PC-3 (cell line): ENCODE measurements around the gene PEA15. TPM values are rescaled to one million over a fixed set of nuclear protein-coding genes. Genes with fewer than 3 reads are reported as not detected.

Source experiments
- ATAC-seq: fragments of 200-7000 bp; cut with Tn5 transposase; 2 replicates; pipeline ENCODE4 v1.9.1; 2020; ENCODE audit warnings: mild to moderate bottlenecking, moderate library complexity
- BruUV-seq: library from RNA; stranded (reverse); fragments of 400-500 nt; replicated peaks from 2 replicates; lab custom pipeline; 2021; lab: Mats Ljungman, UMichigan
- CTCF ChIA-PET: fragments of 300-600 bp; sonication (Branson Sonifier 250); formaldehyde crosslinking; loops from one replicate; lab custom pipeline; 2022; ENCODE audit warnings: antibody characterized with exemption; lab: Charles Lee
- POLR2A ChIA-PET: fragments of 300-600 bp; sonication (Branson Sonifier 250); formaldehyde crosslinking; loops from one replicate; lab custom pipeline; 2022; ENCODE audit warnings: antibody characterized with exemption; ENCODE audit not compliant: unreplicated experiment; lab: Charles Lee
- DNase-seq: peaks from one replicate; pipeline ENCODE4 v3.0.0-alpha.2; 2015
- H2AFZ ChIP-seq: fragments of 300-600 bp; sonication (generic); 2 replicates; pipeline ENCODE4 v1.6.0; 2016; ENCODE audit warnings: antibody characterized with exemption, low read length
- H3F3A ChIP-seq: fragments of 300-600 bp; sonication (generic); one replicate; pipeline ENCODE4 v1.6.0; 2017; ENCODE audit warnings: antibody characterized with exemption, low read length, control low read depth, mild to moderate bottlenecking; ENCODE audit not compliant: unreplicated experiment
- H3K27ac ChIP-seq: fragments of 300-600 bp; sonication (generic); 2 replicates; pipeline ENCODE4 v1.5.1; 2016; ENCODE audit warnings: mild to moderate bottlenecking, low read length
- H3K27me3 ChIP-seq: fragments of 300-600 bp; sonication (generic); 2 replicates; pipeline ENCODE4 v1.6.1; 2016; ENCODE audit warnings: low read length, mixed read lengths
- H3K36me3 ChIP-seq: fragments of 300-600 bp; sonication (generic); 2 replicates; pipeline ENCODE4 v1.6.1; 2016; ENCODE audit warnings: low read depth, mixed run types, low read length, mixed read lengths
- H3K4me1 ChIP-seq: fragments of 300-600 bp; sonication (generic); 2 replicates; pipeline ENCODE4 v1.5.1; 2016; ENCODE audit warnings: low read length; ENCODE audit not compliant: insufficient read depth
- H3K4me2 ChIP-seq: fragments of 300-600 bp; sonication (generic); 2 replicates; pipeline ENCODE4 v1.6.0; 2016; ENCODE audit warnings: low read length
- H3K4me3 ChIP-seq: fragments of 300-600 bp; sonication (generic); 2 replicates; pipeline ENCODE4 v1.5.1; 2016; ENCODE audit warnings: mild to moderate bottlenecking, low read length, mixed read lengths
- H3K79me2 ChIP-seq: fragments of 300-600 bp; sonication (generic); 2 replicates; pipeline ENCODE4 v1.6.1; 2017; ENCODE audit warnings: low read length, mixed read lengths
- H3K9ac ChIP-seq: fragments of 300-600 bp; sonication (generic); 2 replicates; pipeline ENCODE4 v1.6.0; 2016; ENCODE audit warnings: mild to moderate bottlenecking, low read length
- H3K9me2 ChIP-seq: fragments of 300-600 bp; sonication (generic); replicated peaks from 2 replicates; pipeline ENCODE4 v1.6.1; 2016; ENCODE audit warnings: mixed run types, low read length, mixed read lengths
- H3K9me3 ChIP-seq: fragments of 300-600 bp; sonication (generic); 2 replicates; pipeline ENCODE4 v1.6.1; 2016; ENCODE audit warnings: low read length, mixed read lengths
- H4K20me1 ChIP-seq: fragments of 300-600 bp; sonication (generic); 2 replicates; pipeline ENCODE4 v1.6.1; 2016; ENCODE audit warnings: low read length, mixed read lengths
- CTCF ChIP-seq: fragments of 300-600 bp; sonication (generic); conservative IDR thresholded peaks from 2 replicates; pipeline ENCODE4 v1.5.1; 2017; ENCODE audit warnings: antibody characterized with exemption, low read depth, mild to moderate bottlenecking, low read length
- EZH2 ChIP-seq: fragments of 300-600 bp; sonication (generic); IDR thresholded peaks from one replicate; pipeline ENCODE4 v1.6.1; 2017; ENCODE audit warnings: antibody characterized with exemption, mild to moderate bottlenecking, low read length; ENCODE audit not compliant: unreplicated experiment
- EZH2phosphoT487 ChIP-seq: fragments of 300-600 bp; sonication (generic); IDR thresholded peaks from 2 replicates; pipeline ENCODE4 v1.6.1; 2018; ENCODE audit warnings: mild to moderate bottlenecking, antibody characterized with exemption, low read length, borderline replicate concordance
- intact Hi-C: fragments of 100-400 bp; cut with micrococcal nuclease; formaldehyde crosslinking; loops from 2 replicates; pipeline ENCODE4 v1.9.0; 2023
- total RNA-seq: library from RNA; depleted of rRNA; stranded (reverse); fragments of >200 nt; gene quantifications from 2 replicates; pipeline ENCODE4 v1.2.3, GENCODE V29; 2014

Gene PEA15
- total RNA-seq, 1 experiment from 2014 or later: 90.3 TPM

GRCh38 chr1:160221089-160221488 is 15.9 kb downstream of the PEA15 start:
- no peaks in the 10 kb centered on the region for H3F3A ChIP-seq
- no peaks in the 10 kb centered on the region for H3K27me3 ChIP-seq
- ChIA-PET CTCF (interaction anchor here (0.6 to 3.5 kb wide), 4 partner anchors 28 to 175 kb away, joined by 3 to 99 read pairs (median 16); no protein-coding TSS in a partner anchor), POLR2A (interaction anchor here (0.6 kb wide), 1 partner anchor 41 kb away, joined by 3 read pairs; the partner anchor contains the start of gene DCAF8)
- no peaks in the 10 kb centered on the region for H3K79me2 ChIP-seq
- no peaks in the 10 kb centered on the region for H4K20me1 ChIP-seq
- H2AFZ ChIP-seq: no peak overlapping the region
- no peak overlapping the region for H3K9ac ChIP-seq
- H3K4me3 ChIP-seq: no peak overlapping the region
- no peak for DNase-seq
- H3K9me2 ChIP-seq: no peaks in the 10 kb centered on the region
- H3K4me2 ChIP-seq: no peak overlapping the region
- H3K27ac ChIP-seq: no peak overlapping the region
- H3K9me3 ChIP-seq: no peaks in the 10 kb centered on the region
- peaks cover 66% of the 10 kb centered on the region for H3K36me3 ChIP-seq
- TF ChIP-seq CTCF (no peak), EZH2phosphoT487 (no peak), EZH2 (no peak)
- ATAC-seq: no peak
- no TSS peak for BruUV-seq
- H3K4me1 ChIP-seq: no peaks in the 10 kb centered on the region
- intact Hi-C loops: no loop called here

GRCh38 chr1:160222546-160222945 is 17.4 kb downstream of the PEA15 start:
- no peak overlapping the region for H3K4me3 ChIP-seq
- no peaks in the 10 kb centered on the region for H3K4me1 ChIP-seq
- CTCF ChIA-PET: no interaction called here
- H3F3A ChIP-seq: no peaks in the 10 kb centered on the region
- no peaks in the 10 kb centered on the region for H3K79me2 ChIP-seq
- no peaks in the 10 kb centered on the region for H3K9me2 ChIP-seq
- no peak overlapping the region for H3K9ac ChIP-seq
- no peaks in the 10 kb centered on the region for H4K20me1 ChIP-seq
- DNase-seq (no peak), ATAC-seq (no peak)
- POLR2A ChIA-PET: no interaction called here
- H3K27ac ChIP-seq: no peak overlapping the region
- intact Hi-C loops: no loop called here
- TF ChIP-seq CTCF (no peak), EZH2 (no peak), EZH2phosphoT487 (no peak)
- BruUV-seq: no TSS peak
- H3K36me3 ChIP-seq: peaks cover 72% of the 10 kb centered on the region
- H3K27me3 ChIP-seq: no peaks in the 10 kb centered on the region
- no peak overlapping the region for H3K4me2 ChIP-seq
- H2AFZ ChIP-seq: no peak overlapping the region
- H3K9me3 ChIP-seq: no peaks in the 10 kb centered on the region

GRCh38 chr1:160224606-160225005 is 19.4 kb downstream of the PEA15 start:
- ChIA-PET CTCF (no interaction called here), POLR2A (no interaction called here)
- Histone ChIP-seq H3K27ac (no peak overlapping the region), H3K27me3 (no peaks in the 10 kb centered on the region), H3K9ac (no peak overlapping the region), H3K4me3 (no peak overlapping the region), H3K4me2 (no peak overlapping the region), H3K4me1 (no peaks in the 10 kb centered on the region), H3K9me2 (no peaks in the 10 kb centered on the region), H3F3A (no peaks in the 10 kb centered on the region), H4K20me1 (no peaks in the 10 kb centered on the region), H2AFZ (no peak overlapping the region), H3K79me2 (no peaks in the 10 kb centered on the region), H3K9me3 (no peaks in the 10 kb centered on the region), H3K36me3 (peaks cover 68% of the 10 kb centered on the region)
- intact Hi-C loops: no loop called here
- TF ChIP-seq CTCF (no peak), EZH2phosphoT487 (no peak), EZH2 (no peak)
- BruUV-seq: no TSS peak
- ATAC-seq: no peak
- no peak for DNase-seq
